ENCODE measurements around the gene DNAJB11. TPM values are rescaled to one million over a fixed set of nuclear protein-coding genes. Genes with fewer than 3 reads are reported as not detected.

The DNAJB11 gene
- total and polyA plus RNA-seq, 2 donors (not counting 1 experiment from before 2014, with no cell fraction given) = 17.9 to 27.7 TPM

DNA sequence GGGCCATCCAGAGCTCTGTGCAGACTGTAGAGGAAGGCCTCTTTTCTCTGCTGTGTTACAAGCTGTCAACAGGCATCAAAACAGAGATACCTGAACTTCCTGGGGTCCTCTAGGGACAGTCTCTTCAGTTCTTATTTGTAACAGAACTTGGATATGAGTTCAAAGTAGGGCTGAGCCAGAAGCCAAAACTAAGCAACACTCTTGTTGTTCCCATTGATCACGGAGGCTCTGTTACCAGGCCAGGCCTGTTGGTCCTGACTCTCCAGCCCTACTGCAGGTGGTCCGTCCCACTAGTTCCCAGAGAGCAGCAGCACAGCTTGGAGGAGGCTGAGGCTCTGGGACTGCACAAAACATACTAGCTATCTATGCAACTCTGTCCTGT lies 29.3 kb downstream of the DNAJB11 start:
- Histone ChIP-seq H3K9ac (ENCODE audit: low read length) (no peak overlapping the region), H3K36me3 (replicated peaks in 1 of 2; ENCODE audit: control extremely low read depth in 1 of 2, control insufficient read depth in 1 of 2, extremely low read depth in 1 of 2, insufficient read depth in 2 of 2, low read length in 1 of 2) (no peaks in the 10 kb centered on the region), H4K20me1 (ENCODE audit: control insufficient read depth, insufficient read depth, low read length, poor library complexity, severe bottlenecking) (no peaks in the 10 kb centered on the region), H3K79me2 (ENCODE audit: control insufficient read depth, insufficient read depth, low read length) (no peaks in the 10 kb centered on the region), H3K4me2 (replicated peaks; ENCODE audit: low read depth, low read length, poor library complexity, severe bottlenecking) (no peak overlapping the region), H3K27me3 (replicated peaks in 1 of 4; ENCODE audit: control extremely low read depth in 1 of 4, control insufficient read depth in 3 of 4, insufficient read depth in 4 of 4, low read length in 3 of 4) (no peaks in the 10 kb centered on the region), H3K27ac (ENCODE audit: low read length in 2 of 2) (no peak overlapping the region), H3K4me1 (ENCODE audit: control insufficient read depth in 2 of 2, insufficient read depth in 2 of 2, low read length in 2 of 2) (no peaks in the 10 kb centered on the region), H2AFZ (ENCODE audit: insufficient read depth, low read depth, low read length, poor library complexity, severe bottlenecking) (no peak overlapping the region), H3K4me3 (ENCODE audit: control extremely low read depth in 1 of 5, extremely low read depth in 1 of 5, insufficient read depth in 1 of 5, low read depth in 2 of 5, low read length in 4 of 5) (no peak overlapping the region), H3K9me3 (ENCODE audit: control extremely low read depth in 1 of 3, control insufficient read depth in 2 of 3, insufficient read depth in 1 of 3, low read length in 2 of 3) (no peaks in the 10 kb centered on the region)
- ATAC-seq (ENCODE audit: low read depth) = no peak
- Mint-ChIP-seq H3K27me3 (peaks cover 12% of the 10 kb centered on the region), H3K27ac (no peak overlapping the region), H3K4me1 (no peaks in the 10 kb centered on the region), H3K4me3 (no peak overlapping the region), H3K9me3 (ENCODE audit: insufficient read depth) (no peaks in the 10 kb centered on the region)
- ChIA-PET POLR2A (no interaction called here), CTCF (interaction anchor here (4.0 kb wide), 1 partner anchor 16 kb away, joined by 24 read pairs; no protein-coding TSS in a partner anchor)
- TF ChIP-seq, protein P1, sequence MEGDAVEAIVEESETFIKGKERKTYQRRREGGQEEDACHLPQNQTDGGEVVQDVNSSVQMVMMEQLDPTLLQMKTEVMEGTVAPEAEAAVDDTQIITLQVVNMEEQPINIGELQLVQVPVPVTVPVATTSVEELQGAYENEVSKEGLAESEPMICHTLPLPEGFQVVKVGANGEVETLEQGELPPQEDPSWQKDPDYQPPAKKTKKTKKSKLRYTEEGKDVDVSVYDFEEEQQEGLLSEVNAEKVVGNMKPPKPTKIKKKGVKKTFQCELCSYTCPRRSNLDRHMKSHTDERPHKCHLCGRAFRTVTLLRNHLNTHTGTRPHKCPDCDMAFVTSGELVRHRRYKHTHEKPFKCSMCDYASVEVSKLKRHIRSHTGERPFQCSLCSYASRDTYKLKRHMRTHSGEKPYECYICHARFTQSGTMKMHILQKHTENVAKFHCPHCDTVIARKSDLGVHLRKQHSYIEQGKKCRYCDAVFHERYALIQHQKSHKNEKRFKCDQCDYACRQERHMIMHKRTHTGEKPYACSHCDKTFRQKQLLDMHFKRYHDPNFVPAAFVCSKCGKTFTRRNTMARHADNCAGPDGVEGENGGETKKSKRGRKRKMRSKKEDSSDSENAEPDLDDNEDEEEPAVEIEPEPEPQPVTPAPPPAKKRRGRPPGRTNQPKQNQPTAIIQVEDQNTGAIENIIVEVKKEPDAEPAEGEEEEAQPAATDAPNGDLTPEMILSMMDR (IDR thresholded peaks at IDR 0.05) = no peak
- TF ChIP-seq EZH2 (IDR thresholded peaks at IDR 0.05; ENCODE audit: borderline replicate concordance, insufficient read depth, low read depth, low read length, poor library complexity, severe bottlenecking) = no peak
- no peak for DNase-seq
- intact Hi-C loops (cut with micrococcal nuclease) = no loop called here
- WGBS (ENCODE audit: insufficient coverage) = 69% methylated on average over 2 of the region's 2 CpGs

DNA sequence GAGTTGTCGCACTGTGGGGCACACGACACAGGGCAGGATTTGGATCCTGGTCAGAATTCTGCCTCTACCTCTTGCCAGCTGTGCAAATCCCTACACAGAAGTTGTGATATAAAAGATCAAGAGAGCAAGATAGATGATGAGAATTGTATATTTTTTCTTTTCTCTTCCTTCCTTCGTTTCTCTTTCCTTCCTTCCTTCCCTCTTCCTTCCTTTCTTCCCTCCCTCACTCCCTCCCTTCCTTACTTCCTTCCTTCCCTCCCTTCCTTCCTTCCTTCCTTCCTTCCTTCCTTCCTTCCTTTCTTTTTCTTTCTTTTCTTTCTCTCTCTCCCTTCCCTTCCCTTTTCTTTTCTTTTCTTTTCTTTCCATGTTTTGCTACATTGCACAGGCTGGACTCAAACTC lies 30.4 kb downstream of the DNAJB11 start:
- 40% methylated on average over 1 of the region's 3 CpGs for WGBS (ENCODE audit: insufficient coverage)
- CTCF ChIA-PET = interaction anchor here (0.6 to 4.0 kb wide), 2 partner anchors 15 to 645 kb away, joined by 6 to 24 read pairs; no protein-coding TSS in a partner anchor
- H2AFZ ChIP-seq (ENCODE audit: insufficient read depth, low read depth, low read length, poor library complexity, severe bottlenecking) = no peak overlapping the region
- TF ChIP-seq EZH2 (IDR thresholded peaks at IDR 0.05; ENCODE audit: borderline replicate concordance, insufficient read depth, low read depth, low read length, poor library complexity, severe bottlenecking) = no peak
- TF ChIP-seq, protein P1 (IDR thresholded peaks at IDR 0.05) = no peak
- ATAC-seq (ENCODE audit: low read depth) (no peak), DNase-seq (no peak)
- no peaks in the 10 kb centered on the region for H3K27me3 ChIP-seq (replicated peaks in 1 of 4; ENCODE audit: control extremely low read depth in 1 of 4, control insufficient read depth in 3 of 4, insufficient read depth in 4 of 4, low read length in 3 of 4)
- no peaks in the 10 kb centered on the region for H4K20me1 ChIP-seq (ENCODE audit: control insufficient read depth, insufficient read depth, low read length, poor library complexity, severe bottlenecking)
- no peaks in the 10 kb centered on the region for H3K9me3 ChIP-seq (ENCODE audit: control extremely low read depth in 1 of 3, control insufficient read depth in 2 of 3, insufficient read depth in 1 of 3, low read length in 2 of 3)
- Mint-ChIP-seq H3K27ac (no peak overlapping the region), H3K9me3 (ENCODE audit: insufficient read depth) (no peaks in the 10 kb centered on the region), H3K4me3 (no peak overlapping the region), H3K4me1 (no peaks in the 10 kb centered on the region), H3K27me3 (peaks cover 17% of the 10 kb centered on the region)
- H3K36me3 ChIP-seq (replicated peaks in 1 of 2; ENCODE audit: control extremely low read depth in 1 of 2, control insufficient read depth in 1 of 2, extremely low read depth in 1 of 2, insufficient read depth in 2 of 2, low read length in 1 of 2) = no peaks in the 10 kb centered on the region
- H3K9ac ChIP-seq (ENCODE audit: low read length) = no peak overlapping the region
- no peaks in the 10 kb centered on the region for H3K4me1 ChIP-seq (ENCODE audit: control insufficient read depth in 2 of 2, insufficient read depth in 2 of 2, low read length in 2 of 2)
- H3K27ac ChIP-seq (ENCODE audit: low read length in 2 of 2) = no peak overlapping the region
- POLR2A ChIA-PET = no interaction called here
- intact Hi-C loops (cut with micrococcal nuclease) = no loop called here
- H3K79me2 ChIP-seq (ENCODE audit: control insufficient read depth, insufficient read depth, low read length) = no peaks in the 10 kb centered on the region
- H3K4me3 ChIP-seq (ENCODE audit: control extremely low read depth in 1 of 5, extremely low read depth in 1 of 5, insufficient read depth in 1 of 5, low read depth in 2 of 5, low read length in 4 of 5) = no peak overlapping the region
- no peak overlapping the region for H3K4me2 ChIP-seq (replicated peaks; ENCODE audit: low read depth, low read length, poor library complexity, severe bottlenecking)

Data from B cell (primary cell).